ENCODE results near the gene GREM1. TPM values are rescaled to one million over a fixed set of nuclear protein-coding genes. Genes with fewer than 3 reads are reported as not detected.

GREM1 gene
- total RNA-seq, 1 donor from 2014 or later = not detected

DNA sequence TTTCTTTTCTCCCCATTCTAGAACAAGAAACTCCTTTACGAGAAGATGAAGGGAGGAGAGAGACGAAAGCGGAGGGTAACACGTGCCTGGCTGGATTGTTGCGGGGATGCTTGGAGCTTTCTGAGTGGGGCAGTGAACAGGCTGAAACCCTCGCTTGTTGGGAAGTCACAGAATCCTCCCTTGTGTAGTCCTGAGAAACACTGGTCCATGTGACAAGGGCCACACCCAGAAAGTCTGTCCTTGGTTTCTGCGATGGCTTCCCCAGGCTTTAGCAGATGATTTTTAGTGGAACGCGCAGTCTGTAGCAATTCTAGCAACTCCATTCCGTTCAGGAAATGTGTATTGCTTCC is 26.1 kb upstream of the GREM1 start:
- intact Hi-C loops (cut with DNase I) = no loop called here
- ATAC-seq (ENCODE audit: poor library complexity) (no peak), DNase-seq (no peak)

GRCh38 chr15:32692286-32692685 is 25.5 kb upstream of the GREM1 start:
- intact Hi-C loops (cut with DNase I) = no loop called here
- DNase-seq (no peak), ATAC-seq (ENCODE audit: poor library complexity) (no peak)

- intact Hi-C loops (cut with DNase I) = no loop called here
- no peak for ATAC-seq (ENCODE audit: poor library complexity)
- no peak for DNase-seq
Observed at GRCh38 chr15:32694222-32694983, 23.4 kb upstream of the GREM1 start.

GRCh38 chr15:32698773-32699390 is 18.9 kb upstream of the GREM1 start:
- intact Hi-C loops (cut with DNase I) = no loop called here
- ATAC-seq (ENCODE audit: poor library complexity) (no peak), DNase-seq (no peak)

DNA sequence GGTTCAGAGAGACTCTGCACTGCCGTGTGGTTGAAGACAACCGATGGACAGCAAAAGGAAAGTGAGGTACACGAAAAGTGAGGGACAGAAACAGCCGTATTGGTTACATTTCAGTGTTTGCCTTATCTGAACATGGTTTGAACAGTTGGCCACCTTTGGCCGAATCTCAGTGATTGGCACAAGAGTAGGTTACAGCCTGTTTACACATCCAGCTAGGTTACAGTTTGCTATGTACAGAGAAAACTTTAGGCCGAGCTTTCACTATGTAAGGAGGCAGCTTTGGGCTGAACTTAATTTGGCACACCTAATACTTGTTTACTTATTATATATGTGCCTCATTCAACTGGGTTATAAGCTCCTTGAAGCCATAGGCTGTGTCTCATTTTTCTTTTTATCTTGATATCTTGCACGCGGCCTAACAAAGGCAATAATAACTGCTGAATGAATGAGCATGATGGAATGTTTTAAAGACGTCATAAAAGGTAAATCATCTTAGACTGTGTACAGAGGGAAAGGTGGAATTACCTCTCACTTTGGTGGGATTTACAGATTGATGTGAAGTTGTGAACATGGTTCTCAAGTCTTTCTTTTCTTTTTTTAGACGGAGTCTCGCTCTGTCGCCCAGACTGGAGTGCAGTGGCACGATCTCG is 17.2 kb upstream of the GREM1 start:
- ATAC-seq (ENCODE audit: poor library complexity) (no peak), DNase-seq (no peak)
- intact Hi-C loops (cut with DNase I) = no loop called here

DNA sequence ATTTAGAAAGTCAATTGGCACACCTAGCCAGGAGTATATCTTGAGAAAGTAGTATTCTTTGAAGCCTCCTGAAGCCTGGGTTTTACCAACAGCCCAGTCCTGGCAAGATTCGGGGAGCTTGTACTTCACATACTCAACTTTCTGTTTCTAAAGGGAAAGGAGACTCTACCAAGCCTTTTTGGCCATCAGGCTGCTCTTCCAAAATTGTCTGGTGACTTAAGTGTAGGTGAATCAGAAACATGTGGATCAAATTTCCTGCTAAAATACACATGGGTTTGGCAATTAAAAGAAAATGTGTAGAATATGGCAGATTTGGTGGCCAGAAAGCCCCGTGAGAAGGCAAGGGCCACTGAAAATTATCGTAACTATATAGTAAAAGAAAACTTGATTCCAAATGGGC is 15.9 kb upstream of the GREM1 start:
- ATAC-seq (ENCODE audit: poor library complexity) (no peak), DNase-seq (no peak)
- intact Hi-C loops (cut with DNase I) = no loop called here

DNA sequence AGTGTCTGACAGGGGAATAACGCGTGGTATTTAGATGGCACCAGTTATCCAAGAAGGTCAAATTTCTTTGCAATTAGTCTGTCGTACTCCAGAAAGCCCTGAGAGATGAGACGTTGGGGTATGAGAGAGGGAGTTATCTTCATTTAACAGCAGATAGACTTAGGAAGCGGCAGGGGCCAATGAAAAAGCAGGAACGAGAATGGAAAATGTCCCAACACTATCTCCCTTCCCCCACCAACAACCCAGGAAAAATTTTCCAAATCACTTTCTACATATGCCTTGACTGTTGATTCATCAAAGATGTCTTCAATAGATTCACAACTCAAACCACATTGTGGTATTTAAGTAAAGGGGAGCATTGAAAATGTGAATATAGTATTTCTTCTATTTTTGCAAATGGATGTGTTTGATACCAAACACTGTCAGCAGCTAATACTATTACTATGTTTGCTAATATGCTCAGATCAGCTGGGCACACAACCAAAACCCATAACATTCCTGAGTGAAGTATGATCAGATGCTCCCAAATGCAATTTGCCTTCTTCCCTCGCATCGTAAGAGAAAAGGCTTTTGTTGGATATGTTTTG is 13.3 kb upstream of the GREM1 start:
- no peak for ATAC-seq (ENCODE audit: poor library complexity)
- intact Hi-C loops (cut with DNase I) = no loop called here
- no peak for DNase-seq

- intact Hi-C loops (cut with DNase I) = no loop called here
- no peak for ATAC-seq (ENCODE audit: poor library complexity)
- no peak for DNase-seq
Observed at GRCh38 chr15:32705446-32705845, 12.4 kb upstream of the GREM1 start.

DNA sequence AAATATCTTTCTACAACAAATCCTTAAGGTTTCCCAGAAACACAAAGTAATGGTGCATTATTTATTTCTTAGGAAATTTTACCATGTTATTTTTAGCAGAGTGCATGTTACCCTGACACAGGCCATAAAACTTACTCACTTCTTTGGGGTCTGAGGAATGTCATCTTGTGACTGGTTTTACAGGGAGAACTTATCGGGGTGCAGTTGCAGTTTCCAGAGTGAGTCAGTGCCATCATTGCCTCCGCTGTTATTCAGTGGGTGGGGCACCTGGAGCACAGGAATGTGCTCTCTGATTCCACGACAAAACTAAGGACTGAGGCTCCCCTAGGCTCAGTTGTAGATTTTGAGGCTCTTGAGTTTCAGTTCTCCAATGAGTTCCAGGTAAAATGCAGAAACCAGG is 11.1 kb upstream of the GREM1 start:
- DNase-seq (no peak), ATAC-seq (ENCODE audit: poor library complexity) (no peak)
- intact Hi-C loops (cut with DNase I) = no loop called here

GRCh38 chr15:32707436-32707835 is 10.4 kb upstream of the GREM1 start:
- intact Hi-C loops (cut with DNase I) = no loop called here
- DNase-seq (no peak), ATAC-seq (ENCODE audit: poor library complexity) (no peak)

DNA sequence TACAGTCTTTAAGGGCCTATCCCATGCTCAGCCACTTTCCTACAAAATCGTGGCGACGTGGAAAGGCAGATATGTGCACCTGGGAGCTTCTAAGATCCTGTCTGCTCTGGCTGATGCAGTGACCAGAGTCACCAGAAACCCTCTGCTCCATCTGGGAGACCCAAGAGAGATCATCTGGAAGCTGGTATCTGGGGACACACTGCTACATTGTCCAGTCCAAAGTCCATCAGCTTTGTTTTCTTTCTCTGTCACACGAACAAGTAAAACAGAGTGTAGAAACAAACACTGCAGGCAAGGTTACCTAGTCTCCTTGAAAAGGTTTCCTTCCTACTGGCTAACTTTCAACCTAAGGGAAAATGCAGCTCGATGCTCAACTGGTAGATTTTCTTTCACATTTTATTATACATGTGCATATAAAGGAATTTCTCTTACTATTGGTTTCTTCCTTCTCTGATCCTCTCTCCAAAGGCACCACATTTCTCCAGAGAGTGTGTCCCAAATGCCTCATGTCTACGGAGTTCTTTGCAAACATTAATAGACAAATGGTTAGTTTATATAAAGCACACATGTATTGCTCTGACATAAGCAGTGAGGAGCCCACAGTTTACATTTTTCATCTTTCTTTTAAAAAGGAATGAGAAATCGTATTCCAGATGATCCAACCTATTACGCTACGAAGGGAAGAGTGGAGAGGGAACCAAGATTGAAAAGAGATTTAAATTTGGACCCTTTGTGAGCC is 8.3 kb upstream of the GREM1 start:
- DNase-seq = no peak
- ATAC-seq (ENCODE audit: poor library complexity) = no peak
- intact Hi-C loops (cut with DNase I) = no loop called here

GRCh38 chr15:32715276-32715675 is 2.5 kb upstream of the GREM1 start:
- ATAC-seq (ENCODE audit: poor library complexity) (no peak), DNase-seq (no peak)
- intact Hi-C loops (cut with DNase I) = no loop called here

DNA sequence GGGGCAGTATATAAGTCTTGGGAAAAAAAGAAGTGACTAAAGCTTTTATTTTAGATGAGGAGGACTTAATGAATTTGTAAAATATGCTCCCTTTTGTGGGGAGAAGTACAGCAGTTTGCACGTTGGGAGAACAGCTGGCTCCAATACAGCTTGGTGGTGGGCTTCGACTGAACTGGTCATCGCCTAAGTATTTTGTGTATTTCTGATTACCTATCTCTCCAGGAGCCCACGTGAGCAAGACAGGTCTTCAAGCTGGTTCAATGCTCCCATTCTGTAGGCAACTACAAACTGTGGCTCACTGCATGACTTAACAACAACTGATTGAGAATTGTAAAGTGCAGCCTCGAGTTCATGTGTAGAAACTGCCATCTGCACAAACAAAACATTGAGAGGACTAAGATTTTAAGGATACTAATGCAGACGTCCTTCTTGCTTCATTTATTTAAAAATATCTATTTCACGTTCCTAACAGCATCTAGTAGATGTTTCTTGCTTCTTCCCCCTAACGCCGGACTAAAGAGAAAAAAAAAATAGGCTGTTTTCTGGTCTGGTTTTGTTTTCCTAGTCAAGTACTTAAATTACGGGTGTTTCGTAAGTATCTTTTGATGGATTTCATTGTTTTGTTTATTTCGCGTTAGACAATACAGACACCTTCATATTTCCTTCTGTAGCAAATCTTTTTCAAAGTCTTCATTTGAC is 1.4 kb upstream of the GREM1 start:
- no peak for DNase-seq
- intact Hi-C loops (cut with DNase I) = no loop called here
- no peak for ATAC-seq (ENCODE audit: poor library complexity)

DNA sequence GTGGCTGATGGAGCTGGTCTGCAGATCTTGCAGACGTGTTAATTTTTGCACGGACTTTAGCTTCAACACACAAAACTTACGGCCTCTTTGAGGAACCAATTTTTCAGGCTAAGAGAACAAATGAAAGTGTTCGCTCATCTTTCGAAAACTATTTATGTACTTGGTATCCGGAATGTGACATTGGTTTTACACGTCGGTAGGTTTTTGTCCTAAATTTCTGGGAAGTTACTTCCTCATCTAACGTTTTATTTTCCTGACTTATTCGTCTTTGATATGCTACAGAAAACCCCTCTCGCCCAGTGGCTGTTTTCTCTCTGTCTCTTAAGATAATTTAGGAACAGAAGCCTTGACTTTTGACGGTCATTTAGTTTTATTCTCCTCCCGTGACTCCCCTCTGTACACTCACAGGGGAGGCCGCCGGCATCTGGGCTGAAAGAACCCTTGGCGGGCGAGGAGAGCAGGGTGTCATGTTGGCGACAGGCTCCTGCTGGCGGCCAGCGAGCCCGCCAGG is 834 bp upstream of the GREM1 start:
- ATAC-seq (ENCODE audit: poor library complexity) (no peak), DNase-seq (no peak)
- intact Hi-C loops (cut with DNase I) = no loop called here

DNA sequence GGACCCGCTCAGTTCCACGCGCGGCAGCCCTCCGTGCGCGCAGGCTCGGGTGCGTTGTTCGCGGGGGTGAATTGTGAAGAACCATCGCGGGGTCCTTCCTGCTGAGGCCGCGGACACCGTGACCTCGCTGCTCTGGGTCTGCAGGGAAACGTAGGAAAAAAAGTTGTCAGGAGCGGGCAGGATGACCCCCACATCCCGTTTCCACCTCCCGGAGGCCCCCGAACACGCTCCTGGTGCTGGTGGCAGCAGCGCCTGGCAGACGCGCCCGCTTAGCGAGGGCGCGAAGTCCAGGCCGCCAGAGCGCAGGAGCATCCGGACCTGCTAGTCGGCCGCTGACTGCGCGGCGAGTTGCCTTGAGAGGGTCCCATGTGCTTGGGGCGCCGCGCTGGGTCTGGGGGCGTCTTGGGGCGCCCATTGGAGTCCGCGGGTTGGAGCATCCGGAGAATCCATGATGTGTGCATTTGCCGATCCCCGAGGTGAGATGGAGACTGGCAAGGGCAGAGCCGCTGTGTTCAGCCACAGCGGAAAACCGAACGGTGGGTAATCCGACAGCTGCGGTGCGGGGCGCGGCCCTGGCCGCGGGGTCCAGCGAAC is 520 bp downstream of the GREM1 start:
- ATAC-seq (ENCODE audit: poor library complexity) = no peak
- intact Hi-C loops (cut with DNase I) = no loop called here
- no peak for DNase-seq

- intact Hi-C loops (cut with DNase I) = no loop called here
- ATAC-seq (ENCODE audit: poor library complexity) = no peak
- DNase-seq = no peak
Observed at GRCh38 chr15:32718821-32719716, 1.3 kb downstream of the GREM1 start.

DNA sequence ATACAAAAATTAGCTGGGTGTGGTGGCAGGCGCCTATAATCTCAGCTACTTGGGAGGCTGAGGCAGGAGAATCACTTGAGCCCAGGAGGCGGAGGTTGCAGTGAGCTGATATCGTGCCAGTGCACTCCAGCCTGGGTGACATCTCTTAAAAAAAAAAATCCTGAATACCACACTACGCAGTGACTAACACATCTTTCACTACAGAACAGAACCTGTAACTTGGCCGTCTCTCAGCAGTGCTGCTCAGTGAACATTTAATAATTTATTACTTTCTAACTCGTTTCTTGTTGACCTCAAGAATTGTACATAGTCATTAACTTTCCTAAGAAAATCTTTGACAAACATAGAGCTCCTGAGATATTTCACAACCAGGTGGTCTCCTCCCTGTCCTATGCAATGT is 3.8 kb downstream of the GREM1 start:
- intact Hi-C loops (cut with DNase I) = no loop called here
- ATAC-seq (ENCODE audit: poor library complexity) = no peak

More for the DNA sequence above, 3.8 kb downstream of the GREM1 start:
- no peak for DNase-seq

Data from Right ventricle myocardium superior (tissue), 1 donor.